ENCODE measurements around the gene EML2.

EML2 gene

GRCh38 chr19:45593520-45593919, 45.7 kb downstream of the EML2 start:
- Mint-ChIP-seq H3K27ac (no peak overlapping the region), H3K4me3 (no peak overlapping the region), H3K36me3 (ENCODE audit: low read depth) (peaks cover 1% of the 10 kb centered on the region), H3K4me1 (ENCODE audit: low read depth) (peaks cover 18% of the 10 kb centered on the region), H3K9me3 (no peaks in the 10 kb centered on the region), H3K27me3 (ENCODE audit: low read depth) (peaks cover 32% of the 10 kb centered on the region)

- no peaks in the 10 kb centered on the region for H3K36me3 Mint-ChIP-seq (ENCODE audit: low read depth)
- peaks cover 21% of the 10 kb centered on the region for H3K27me3 Mint-ChIP-seq (ENCODE audit: low read depth)
- H3K4me1 Mint-ChIP-seq (ENCODE audit: low read depth), result peaks cover 13% of the 10 kb centered on the region
- H3K9me3 Mint-ChIP-seq, result no peaks in the 10 kb centered on the region
- no peak overlapping the region for H3K27ac Mint-ChIP-seq
- no peak overlapping the region for H3K4me3 Mint-ChIP-seq
Measured at GRCh38 chr19:45592366-45592765, 46.8 kb downstream of the EML2 start.

GRCh38 chr19:45591638-45592005, 47.6 kb downstream of the EML2 start:
- no peaks in the 10 kb centered on the region for H3K36me3 Mint-ChIP-seq (ENCODE audit: low read depth)

GRCh38 chr19:45591004-45591637, 48.1 kb downstream of the EML2 start:
- peaks cover 8% of the 10 kb centered on the region for H3K27me3 Mint-ChIP-seq (ENCODE audit: low read depth)
- peaks cover 13% of the 10 kb centered on the region for H3K4me1 Mint-ChIP-seq (ENCODE audit: low read depth)
- no peak overlapping the region for H3K4me3 Mint-ChIP-seq
- no peaks in the 10 kb centered on the region for H3K9me3 Mint-ChIP-seq
- no peaks in the 10 kb centered on the region for H3K36me3 Mint-ChIP-seq (ENCODE audit: low read depth)
- no peak overlapping the region for H3K27ac Mint-ChIP-seq

More at GRCh38 chr19:45591638-45592005, 47.6 kb downstream of the EML2 start:
- Mint-ChIP-seq H3K4me3 (no peak overlapping the region), H3K9me3 (no peaks in the 10 kb centered on the region), H3K27ac (no peak overlapping the region), H3K4me1 (ENCODE audit: low read depth) (peaks cover 13% of the 10 kb centered on the region), H3K27me3 (ENCODE audit: low read depth) (peaks cover 13% of the 10 kb centered on the region)

GRCh38 chr19:45590300-45591003, 48.7 kb downstream of the EML2 start:
- H3K27ac Mint-ChIP-seq, result no peak overlapping the region
- H3K9me3 Mint-ChIP-seq, result no peaks in the 10 kb centered on the region
- peaks cover 2% of the 10 kb centered on the region for H3K27me3 Mint-ChIP-seq (ENCODE audit: low read depth)
- no peaks in the 10 kb centered on the region for H3K36me3 Mint-ChIP-seq (ENCODE audit: low read depth)
- H3K4me1 Mint-ChIP-seq (ENCODE audit: low read depth), result peaks cover 13% of the 10 kb centered on the region
- no peak overlapping the region for H3K4me3 Mint-ChIP-seq

- H3K27ac Mint-ChIP-seq, result no peak overlapping the region
- no peaks in the 10 kb centered on the region for H3K9me3 Mint-ChIP-seq
- H3K36me3 Mint-ChIP-seq (ENCODE audit: low read depth), result no peaks in the 10 kb centered on the region
- no peak overlapping the region for H3K4me3 Mint-ChIP-seq
- H3K4me1 Mint-ChIP-seq (ENCODE audit: low read depth), result peaks cover 20% of the 10 kb centered on the region
- no peaks in the 10 kb centered on the region for H3K27me3 Mint-ChIP-seq (ENCODE audit: low read depth)
Measured at GRCh38 chr19:45589768-45590167, 49.4 kb downstream of the EML2 start.

GRCh38 chr19:45587873-45588272, 51.3 kb downstream of the EML2 start:
- Mint-ChIP-seq H3K9me3 (no peaks in the 10 kb centered on the region), H3K36me3 (ENCODE audit: low read depth) (peaks cover under 1% of the 10 kb centered on the region), H3K27me3 (ENCODE audit: low read depth) (no peaks in the 10 kb centered on the region), H3K4me1 (ENCODE audit: low read depth) (peaks cover 31% of the 10 kb centered on the region), H3K27ac (no peak overlapping the region), H3K4me3 (no peak overlapping the region)

GRCh38 chr19:45585158-45585577, 54.0 kb downstream of the EML2 start:
- H3K9me3 Mint-ChIP-seq, result no peaks in the 10 kb centered on the region

GRCh38 chr19:45584332-45585157, 54.7 kb downstream of the EML2 start, which contains the start of gene OPA3:
TSS of gene OPA3 (minus strand) at chr19:45584802. CDS start at chr19:45584764, 38 bp downstream.
- Mint-ChIP-seq H3K4me3 (peak within 1 kb of the TSS; percentile 91), H3K27ac (peak within 1 kb of the TSS; percentile 98), H3K9me3 (no peaks in the 10 kb centered on the region), H3K36me3 (ENCODE audit: low read depth) (peaks cover 7% of the 10 kb centered on the region), H3K27me3 (ENCODE audit: low read depth) (no peaks in the 10 kb centered on the region), H3K4me1 (ENCODE audit: low read depth) (peaks cover 25% of the 10 kb centered on the region)

More at GRCh38 chr19:45585158-45585577, 54.0 kb downstream of the EML2 start:
- no peaks in the 10 kb centered on the region for H3K27me3 Mint-ChIP-seq (ENCODE audit: low read depth)
- H3K4me3 Mint-ChIP-seq, result peak overlapping the region; percentile 91
- H3K36me3 Mint-ChIP-seq (ENCODE audit: low read depth), result peaks cover 7% of the 10 kb centered on the region
- H3K4me1 Mint-ChIP-seq (ENCODE audit: low read depth), result peaks cover 25% of the 10 kb centered on the region
- H3K27ac Mint-ChIP-seq, result peak overlapping the region; percentile 98

GRCh38 chr19:45581576-45581975, 57.6 kb downstream of the EML2 start:
- Mint-ChIP-seq H3K9me3 (no peaks in the 10 kb centered on the region), H3K27ac (no peak overlapping the region), H3K36me3 (ENCODE audit: low read depth) (peaks cover 7% of the 10 kb centered on the region), H3K27me3 (ENCODE audit: low read depth) (no peaks in the 10 kb centered on the region), H3K4me1 (ENCODE audit: low read depth) (peaks cover 33% of the 10 kb centered on the region), H3K4me3 (no peak overlapping the region)

GRCh38 chr19:45578861-45579260, 60.3 kb downstream of the EML2 start:
- H3K36me3 Mint-ChIP-seq (ENCODE audit: low read depth), result peaks cover 7% of the 10 kb centered on the region
- H3K27me3 Mint-ChIP-seq (ENCODE audit: low read depth), result no peaks in the 10 kb centered on the region
- H3K4me3 Mint-ChIP-seq, result no peak overlapping the region
- H3K9me3 Mint-ChIP-seq, result no peaks in the 10 kb centered on the region
- H3K27ac Mint-ChIP-seq, result no peak overlapping the region
- H3K4me1 Mint-ChIP-seq (ENCODE audit: low read depth), result peaks cover 21% of the 10 kb centered on the region

- Mint-ChIP-seq H3K4me3 (no peak overlapping the region), H3K27me3 (ENCODE audit: low read depth) (no peaks in the 10 kb centered on the region), H3K27ac (no peak overlapping the region), H3K36me3 (ENCODE audit: low read depth) (peaks cover 5% of the 10 kb centered on the region), H3K9me3 (no peaks in the 10 kb centered on the region), H3K4me1 (ENCODE audit: low read depth) (peaks cover 13% of the 10 kb centered on the region)
Measured at GRCh38 chr19:45577111-45577905, 61.9 kb downstream of the EML2 start.

- Mint-ChIP-seq H3K9me3 (no peaks in the 10 kb centered on the region), H3K27ac (peak overlapping the region; percentile 58), H3K36me3 (ENCODE audit: low read depth) (peaks cover 4% of the 10 kb centered on the region), H3K27me3 (ENCODE audit: low read depth) (no peaks in the 10 kb centered on the region), H3K4me3 (no peak overlapping the region), H3K4me1 (ENCODE audit: low read depth) (peaks cover 12% of the 10 kb centered on the region)
Measured at GRCh38 chr19:45576682-45577081, 62.5 kb downstream of the EML2 start.

- Mint-ChIP-seq H3K27ac (no peak overlapping the region), H3K4me1 (ENCODE audit: low read depth) (peaks cover 8% of the 10 kb centered on the region), H3K4me3 (no peak overlapping the region), H3K27me3 (ENCODE audit: low read depth) (no peaks in the 10 kb centered on the region), H3K9me3 (no peaks in the 10 kb centered on the region), H3K36me3 (ENCODE audit: low read depth) (no peaks in the 10 kb centered on the region)
Measured at GRCh38 chr19:45575216-45575615, 64.0 kb downstream of the EML2 start.

Measured in T-helper 1 cell treated with Interleukin-12 subunit alpha and Interleukin-12 subunit beta and Interleukin-4 antibody, amounts not matched to agents 30 μg/mL and 1 μg/mL, for 36 hours (primary cell).